PC-9 (cell line): Measurements from ENCODE around the gene P3H4. TPM values are rescaled to one million over a fixed set of nuclear protein-coding genes. Genes with fewer than 3 reads are reported as not detected.

Experiments
- BruUV-seq: library from RNA; stranded (reverse); fragments of 400-500 nt; replicated peaks from 2 replicates; lab custom pipeline; 2021; lab: Mats Ljungman, UMichigan
- CTCF ChIA-PET: fragments of 300-600 bp; sonication (Branson Sonifier 250); formaldehyde crosslinking; loops from one replicate; lab custom pipeline; 2022; ENCODE audit warnings: antibody characterized with exemption; lab: Charles Lee
- POLR2A ChIA-PET: fragments of 300-600 bp; sonication (Branson Sonifier 250); formaldehyde crosslinking; loops from one replicate; lab custom pipeline; 2022; ENCODE audit warnings: antibody characterized with exemption; ENCODE audit not compliant: unreplicated experiment; lab: Charles Lee
- DNase-seq, 2 experiments: peaks; one replicate each; pipeline versions ENCODE4 v3.0.0 to v3.0.0-alpha.2; 2015 to 2022; ENCODE audit warnings: mixed read lengths in 1 of 2
- H2AFZ ChIP-seq: fragments of 200-600 bp; sonication (generic); 2 replicates; pipeline ENCODE4 v1.8.1; 2017; ENCODE audit warnings: antibody characterized with exemption
- H3F3A ChIP-seq: fragments of 200-600 bp; sonication (generic); 2 replicates; pipeline ENCODE4 v1.8.1; 2017; ENCODE audit warnings: antibody characterized with exemption, mild to moderate bottlenecking, low read depth; ENCODE audit not compliant: insufficient read depth
- H3K27ac ChIP-seq: fragments of 200-600 bp; sonication (generic); 2 replicates; pipeline ENCODE4 v1.6.1; 2016; ENCODE audit warnings: mixed run types
- H3K27me3 ChIP-seq: fragments of 200-600 bp; sonication (generic); 2 replicates; pipeline ENCODE4 v1.6.1; 2016; ENCODE audit warnings: low read depth, mixed run types; ENCODE audit not compliant: insufficient read depth
- H3K36me3 ChIP-seq: fragments of 200-600 bp; sonication (generic); 2 replicates; pipeline ENCODE4 v1.6.1; 2016; ENCODE audit warnings: low read depth, mixed run types
- H3K4me1 ChIP-seq: fragments of 200-600 bp; sonication (generic); replicated peaks from 2 replicates; pipeline ENCODE4 v1.6.1; 2016; ENCODE audit warnings: mixed run types; ENCODE audit not compliant: insufficient read depth
- H3K4me2 ChIP-seq: fragments of 200-600 bp; sonication (generic); 2 replicates; pipeline ENCODE4 v1.6.1; 2017; ENCODE audit warnings: mixed run types
- H3K4me3 ChIP-seq: fragments of 200-600 bp; sonication (generic); 2 replicates; pipeline ENCODE4 v1.6.1; 2016; ENCODE audit warnings: mixed run types
- H3K79me2 ChIP-seq: fragments of 200-600 bp; sonication (generic); 2 replicates; pipeline ENCODE4 v1.6.1; 2017; ENCODE audit warnings: low read depth, mixed run types
- H3K9me2 ChIP-seq: fragments of 200-600 bp; sonication (generic); 2 replicates; pipeline ENCODE4 v1.8.1; 2017; ENCODE audit warnings: mild to moderate bottlenecking; ENCODE audit not compliant: insufficient read depth
- H3K9me3 ChIP-seq: fragments of 200-600 bp; sonication (generic); 2 replicates; pipeline ENCODE4 v1.8.1; 2016; ENCODE audit warnings: low read depth; ENCODE audit not compliant: insufficient read depth
- H4K20me1 ChIP-seq: fragments of 200-600 bp; sonication (generic); 2 replicates; pipeline ENCODE4 v1.8.1; 2017; ENCODE audit not compliant: insufficient read depth
- EZH2 ChIP-seq: fragments of 200-600 bp; sonication (generic); IDR thresholded peaks from 2 replicates; pipeline ENCODE4 v1.8.0; 2017; ENCODE audit warnings: antibody characterized with exemption, low read depth
- intact Hi-C: fragments of 100-400 bp; cut with micrococcal nuclease; formaldehyde crosslinking; loops from one replicate; pipeline ENCODE4 v1.10.0; 2022; ENCODE audit not compliant: unreplicated experiment
- total RNA-seq: library from RNA; stranded (reverse); gene quantifications from 2 replicates; pipeline ENCODE4 v1.2.3, GENCODE V29; 2021
- TF ChIP-seq, protein P1 (sequence below): fragments of 200-600 bp; sonication (generic); conservative IDR thresholded peaks from 2 replicates; pipeline ENCODE4 v1.6.1; 2017; ENCODE audit warnings: mixed run types, antibody characterized with exemption, mild to moderate bottlenecking, moderate library complexity

P3H4 gene
- total RNA-seq, 1 experiment from 2014 or later, result 26.8 TPM

- H3K9me3 ChIP-seq, result no peaks in the 10 kb centered on the region
- H3K27me3 ChIP-seq, result no peaks in the 10 kb centered on the region
- peak overlapping the region; percentile 55; the same call in 1 of the 2 replicates for H2AFZ ChIP-seq
- POLR2A ChIA-PET, result interaction anchor here (0.5 to 1.0 kb wide), 7 partner anchors 8 to 1568 kb away, joined by 3 to 9 read pairs (median 6); partner anchors contain the start of gene EIF1
- intact Hi-C loops, result loop anchor here (1.0 kb wide), 1 partner anchor 8 kb away; no protein-coding TSS in a partner anchor
- peaks cover 32% of the 10 kb centered on the region for H3K4me1 ChIP-seq
- H3F3A ChIP-seq, result peaks cover 34% of the 10 kb centered on the region
- TF ChIP-seq, protein P1, sequence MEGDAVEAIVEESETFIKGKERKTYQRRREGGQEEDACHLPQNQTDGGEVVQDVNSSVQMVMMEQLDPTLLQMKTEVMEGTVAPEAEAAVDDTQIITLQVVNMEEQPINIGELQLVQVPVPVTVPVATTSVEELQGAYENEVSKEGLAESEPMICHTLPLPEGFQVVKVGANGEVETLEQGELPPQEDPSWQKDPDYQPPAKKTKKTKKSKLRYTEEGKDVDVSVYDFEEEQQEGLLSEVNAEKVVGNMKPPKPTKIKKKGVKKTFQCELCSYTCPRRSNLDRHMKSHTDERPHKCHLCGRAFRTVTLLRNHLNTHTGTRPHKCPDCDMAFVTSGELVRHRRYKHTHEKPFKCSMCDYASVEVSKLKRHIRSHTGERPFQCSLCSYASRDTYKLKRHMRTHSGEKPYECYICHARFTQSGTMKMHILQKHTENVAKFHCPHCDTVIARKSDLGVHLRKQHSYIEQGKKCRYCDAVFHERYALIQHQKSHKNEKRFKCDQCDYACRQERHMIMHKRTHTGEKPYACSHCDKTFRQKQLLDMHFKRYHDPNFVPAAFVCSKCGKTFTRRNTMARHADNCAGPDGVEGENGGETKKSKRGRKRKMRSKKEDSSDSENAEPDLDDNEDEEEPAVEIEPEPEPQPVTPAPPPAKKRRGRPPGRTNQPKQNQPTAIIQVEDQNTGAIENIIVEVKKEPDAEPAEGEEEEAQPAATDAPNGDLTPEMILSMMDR, result no peak
- TF ChIP-seq EZH2, result no peak
- peak overlapping the region; percentile 83 for H3K4me2 ChIP-seq
- DNase-seq, result peak; percentile 91 to 94
- H3K9me2 ChIP-seq, result no peaks in the 10 kb centered on the region
- H3K27ac ChIP-seq, result peak overlapping the region; percentile 88
- CTCF ChIA-PET, result no interaction called here
- H4K20me1 ChIP-seq, result no peaks in the 10 kb centered on the region
- peak overlapping the region; percentile 36; the same call in 1 of the 2 replicates for H3K4me3 ChIP-seq
- BruUV-seq, result TSS peak; percentile 86
- H3K36me3 ChIP-seq, result no peaks in the 10 kb centered on the region
- no peaks in the 10 kb centered on the region for H3K79me2 ChIP-seq
Observed at GRCh38 chr17:41792845-41793783, 18.6 kb downstream of the P3H4 start.

DNA sequence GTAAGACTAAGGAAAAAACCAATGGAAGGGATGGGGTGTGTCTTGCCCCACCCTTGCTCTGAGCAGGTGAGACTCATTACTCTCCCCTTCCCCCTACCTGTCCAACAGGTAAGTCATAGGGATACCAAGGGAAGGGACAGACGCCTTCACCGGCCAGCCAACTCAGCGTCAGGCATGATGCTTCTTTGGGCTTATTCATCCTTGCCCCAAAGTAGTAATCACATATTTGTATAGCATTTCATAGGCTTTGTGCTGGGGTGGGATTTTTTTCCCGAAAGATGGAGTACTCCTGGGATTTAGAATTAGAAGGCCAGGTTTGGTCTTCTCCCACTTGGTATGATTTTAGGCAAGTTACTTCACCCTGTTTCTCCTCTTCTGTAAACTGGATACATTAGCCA, 24.7 kb downstream of the P3H4 start:
- peak overlapping the region; percentile 60 for H3K4me2 ChIP-seq
- no peaks in the 10 kb centered on the region for H3K9me3 ChIP-seq
- intact Hi-C loops, result loop anchor here (5.0 kb wide), 2 partner anchors 50 to 100 kb away; partner anchors contain the start of gene EIF1
- H2AFZ ChIP-seq, result no peak overlapping the region
- ChIA-PET CTCF (interaction anchor here (0.6 to 2.7 kb wide), 3 partner anchors 14 to 831 kb away, joined by 8 to 29 read pairs (median 13); no protein-coding TSS in a partner anchor), POLR2A (interaction anchor here (0.6 to 3.7 kb wide), 7 partner anchors 10 to 98 kb away, joined by 3 to 81 read pairs (median 13); partner anchors contain the start of genes EIF1 and P3H4)
- H3K27ac ChIP-seq, result peak overlapping the region; percentile 78
- no peaks in the 10 kb centered on the region for H3K9me2 ChIP-seq
- no peaks in the 10 kb centered on the region for H3K27me3 ChIP-seq
- H3K36me3 ChIP-seq, result no peaks in the 10 kb centered on the region
- no TSS peak for BruUV-seq
- no peak overlapping the region for H3K4me3 ChIP-seq
- peaks cover 39% of the 10 kb centered on the region for H3K4me1 ChIP-seq
- H3K79me2 ChIP-seq, result peaks cover 36% of the 10 kb centered on the region
- peaks cover 4% of the 10 kb centered on the region; the same call in 1 of the 2 replicates for H4K20me1 ChIP-seq
- DNase-seq, result no peak
- TF ChIP-seq, protein P1, result no peak
- TF ChIP-seq EZH2, result no peak
- peaks cover 42% of the 10 kb centered on the region for H3F3A ChIP-seq
